K562 (cell line): ENCODE measurements around the gene NCKAP1. TPM values are rescaled to one million over a fixed set of nuclear protein-coding genes. Genes with fewer than 3 reads are reported as not detected.

Source experiments
- ATAC-seq: fragments of 200-7000 bp; cut with Tn5 transposase; 3 replicates; pipeline ENCODE4 v1.9.1; 2020; ENCODE audit warnings: moderate library complexity
- BruUV-seq: library from RNA; stranded (reverse); fragments of 400-500 nt; replicated peaks from 2 replicates; lab custom pipeline; 2021; lab: Mats Ljungman, UMichigan
- CTCF ChIA-PET: fragments of 300-600 bp; formaldehyde crosslinking; extraction: SDS; loops from one replicate; lab custom pipeline; 2021; ENCODE audit warnings: low intra/inter-chr PET ratio; lab: Yijun Ruan, JAX
- POLR2A ChIA-PET: fragments of 300-600, 350-650 bp; sonication (Branson Sonifier 250); formaldehyde crosslinking; extraction: SDS; loops from one replicate; lab custom pipeline; 2021; ENCODE audit warnings: antibody characterized with exemption, inconsistent platforms; lab: Yijun Ruan, JAX
- DNase-seq, 4 experiments: peaks; one replicate each; pipeline versions ENCODE4 v3.0.0 to v3.0.0-alpha.2; 2011 to 2018; ENCODE audit warnings: low spot score in 3 of 4, mixed read lengths in 3 of 4; ENCODE audit errors: extremely low read depth in 1 of 4
- FAIRE-seq: peaks from 2 replicates; lab custom pipeline; 2011; peaks lifted over from hg19 to GRCh38; lab: Jason Lieb, UNC
- H2AFZ ChIP-seq: 2 replicates; pipeline ENCODE4 v1.6.0; 2011; ENCODE audit warnings: low read depth, low read length, control low read depth, inconsistent platforms
- H3K27ac ChIP-seq: fragments of 200-600 bp; 3 replicates; pipeline ENCODE4 v1.8.0; 2011; ENCODE audit warnings: low read depth, mild to moderate bottlenecking, control low read depth, inconsistent platforms, low read length, moderate library complexity, mixed read lengths; ENCODE audit errors: extremely low read depth
- H3K27me3 ChIP-seq, 2 experiments: fragments of 300-600 bp in 1 of 2; 2 replicates in 1 of 2; 3 replicates in 1 of 2; pipeline versions ENCODE4 v1.6.0 to v1.8.0; 2011; ENCODE audit warnings: inconsistent platforms in 2 of 2, low read length in 2 of 2, mild to moderate bottlenecking in 1 of 2, mixed read lengths in 1 of 2, moderate library complexity in 1 of 2; ENCODE audit not compliant: control insufficient read depth in 2 of 2, insufficient read depth in 2 of 2
- H3K36me3 ChIP-seq: fragments of 300-600 bp; 3 replicates; pipeline ENCODE4 v1.8.0; 2011; ENCODE audit warnings: mild to moderate bottlenecking, low read length, inconsistent platforms; ENCODE audit not compliant: control insufficient read depth, insufficient read depth
- H3K4me1 ChIP-seq, 2 experiments: fragments of 200-600 bp in 1 of 2; replicated peaks in 1 of 2; 2 replicates in 1 of 2; 3 replicates in 1 of 2; pipeline versions ENCODE4 v1.5.1 to v1.8.0; 2011; ENCODE audit warnings: inconsistent platforms in 2 of 2, low read length in 2 of 2, mild to moderate bottlenecking in 1 of 2, mixed read lengths in 1 of 2, moderate library complexity in 1 of 2; ENCODE audit not compliant: control insufficient read depth in 2 of 2, insufficient read depth in 2 of 2
- H3K4me2 ChIP-seq: 2 replicates; pipeline ENCODE4 v1.6.1; 2011; ENCODE audit warnings: low read length, control low read depth, inconsistent platforms, mixed read lengths; ENCODE audit not compliant: insufficient read depth
- H3K4me3 ChIP-seq: fragments of 200-600 bp; sonication (generic), shearing (Covaris generic); 2 replicates; pipeline ENCODE4 v1.5.1; 2016; ENCODE audit warnings: control low read depth, inconsistent platforms
- H3K79me2 ChIP-seq: fragments of 200-600 bp; 3 replicates; pipeline ENCODE4 v1.8.0; 2011; ENCODE audit warnings: low read length, inconsistent platforms; ENCODE audit not compliant: control insufficient read depth, insufficient read depth
- H3K9ac ChIP-seq, 2 experiments: 2 replicates each; pipeline versions ENCODE4 v1.6.0 to v1.6.1; 2011; ENCODE audit warnings: low read depth in 2 of 2, low read length in 2 of 2, control low read depth in 1 of 2, inconsistent platforms in 1 of 2, mild to moderate bottlenecking in 1 of 2, mixed read lengths in 1 of 2; ENCODE audit not compliant: insufficient read depth in 1 of 2
- H3K9me1 ChIP-seq: one replicate; pipeline ENCODE4 v1.6.0; 2011; ENCODE audit warnings: inconsistent platforms, mild to moderate bottlenecking, low read length, moderate library complexity; ENCODE audit not compliant: control insufficient read depth, insufficient read depth
- H3K9me3 ChIP-seq: replicated peaks from 2 replicates; pipeline ENCODE4 v1.5.1; 2011; ENCODE audit warnings: low read depth, low read length, inconsistent platforms; ENCODE audit not compliant: control insufficient read depth, insufficient read depth
- H4K20me1 ChIP-seq: replicated peaks from 2 replicates; pipeline ENCODE4 v1.6.1; 2011; ENCODE audit warnings: low read length, inconsistent platforms, mixed read lengths; ENCODE audit not compliant: control insufficient read depth, insufficient read depth
- ARHGAP35 ChIP-seq: fragments of 450-650 bp; IDR thresholded peaks from 2 replicates; pipeline ENCODE4 v1.6.1; 2018; ENCODE audit not compliant: partially characterized antibody
- ATF4 ChIP-seq: fragments of 450-650 bp; formaldehyde crosslinking; IDR thresholded peaks from 2 replicates; pipeline ENCODE4 v1.4.0; 2022; ENCODE audit warnings: mild to moderate bottlenecking, moderate library complexity
- FOS ChIP-seq: IDR thresholded peaks from 3 replicates; pipeline ENCODE4 v1.6.1; 2011; ENCODE audit not compliant: insufficient read length; ENCODE audit errors: extremely low read depth
- GATAD2B ChIP-seq: fragments of 450-650 bp; IDR thresholded peaks from 2 replicates; pipeline ENCODE4 v1.6.1; 2017; ENCODE audit warnings: mild to moderate bottlenecking, borderline replicate concordance
- GTF2E2 ChIP-seq: fragments of 200-800 bp; sonication (Bioruptor generic); IDR thresholded peaks from 2 replicates; pipeline ENCODE4 v1.6.1; 2016; ENCODE audit warnings: missing genetic modification characterization, missing compliant biosample characterization
- HDAC8 ChIP-seq: fragments of 450-650 bp; IDR thresholded peaks from 2 replicates; pipeline ENCODE4 v1.6.1; 2016; ENCODE audit warnings: mild to moderate bottlenecking, missing genetic modification characterization, moderate library complexity, missing compliant biosample characterization
- HEY1 ChIP-seq: fragments of 250-450 bp; sonication (Bioruptor Pico); IDR thresholded peaks from 2 replicates; pipeline ENCODE4 v1.5.0; 2020; ENCODE audit warnings: mild to moderate bottlenecking, moderate library complexity, borderline replicate concordance
- KLF6 ChIP-seq: fragments of 250-450 bp; sonication (Bioruptor Pico); IDR thresholded peaks from 2 replicates; pipeline ENCODE4 v1.4.0; 2020; ENCODE audit warnings: mild to moderate bottlenecking, moderate library complexity, borderline replicate concordance
- MITF ChIP-seq: IDR thresholded peaks from 2 replicates; pipeline ENCODE4 v1.6.1; 2014; ENCODE audit warnings: antibody characterized with exemption
- NUFIP1 ChIP-seq: fragments of 450-650 bp; IDR thresholded peaks from 2 replicates; pipeline ENCODE4 v1.6.1; 2018; ENCODE audit not compliant: partially characterized antibody
- RNF219 ChIP-seq: fragments of 250-450 bp; sonication (Bioruptor Pico); IDR thresholded peaks from 2 replicates; pipeline ENCODE4 v1.5.0; 2022; ENCODE audit warnings: mild to moderate bottlenecking
- SNRNP70 ChIP-seq: fragments of 200-400 bp; formaldehyde crosslinking; optimal IDR thresholded peaks from 2 replicates; pipeline ENCODE3; 2017; ENCODE audit warnings: low read depth, low read length
- UBTF ChIP-seq, 2 experiments: IDR thresholded peaks; 2 replicates each; pipeline ENCODE4 v1.6.1; 2012; ENCODE audit warnings: improper control_type of control experiment in 2 of 2, low read depth in 2 of 2, low read length in 2 of 2, borderline replicate concordance in 1 of 2
- YBX1 ChIP-seq: fragments of 450-650 bp; IDR thresholded peaks from 2 replicates; pipeline ENCODE4 v1.7.1; 2016; ENCODE audit warnings: mild to moderate bottlenecking
- ZNF512 ChIP-seq: IDR thresholded peaks from 2 replicates; pipeline ENCODE4 v1.6.1; 2016; ENCODE audit warnings: missing genetic modification characterization, missing compliant biosample characterization
- WGBS: fragments of 100-300 bp; shearing (Covaris generic); methylation state at CpG from one replicate; pipeline ENCODE4 v1.1.6; 2016; ENCODE audit warnings: low coverage, mixed read lengths; ENCODE audit not compliant: insufficient coverage; ENCODE audit errors: missing lambda C conversion rate; 5-methylcytosine and 5-hydroxymethylcytosine counted together
- in situ Hi-C: fragments of 300-500 bp; cut with MboI; formaldehyde crosslinking; loops from 4 replicates; pipeline ENCODE4 v1.15.0; 2018; ENCODE audit warnings: inconsistent platforms, mixed read lengths
- intact Hi-C: fragments of 100-400 bp; cut with micrococcal nuclease; formaldehyde crosslinking; loops from 2 replicates; pipeline ENCODE4 v1.14.2; 2022
- polyA plus RNA-seq, 8 experiments: library from polyadenylated mRNA; depleted of rRNA in 4 of 8; stranded (reverse) in 5 of 8; unstranded in 3 of 8; fragments of >200 nt; fragmentation: Nextera tagmentation in 2 of 8; fragmentation: Illumina TruSeq in 1 of 8; extraction: Ambion mirVana in 2 of 8; extraction: Trizol in 1 of 8; gene quantifications; 2 replicates each; pipeline versions ENCODE4 v1.2.1 to v1.2.3, GENCODE V29; 2011 to 2014; ENCODE audit warnings: inconsistent platforms in 1 of 8, missing spikeins in 1 of 8
- total RNA-seq, 7 experiments: library from RNA; depleted of rRNA in 6 of 7; stranded (reverse); fragments of >200 nt in 6 of 7; fragmentation: Illumina TruSeq in 2 of 7; extraction: Trizol in 2 of 7; gene quantifications; 2 replicates each; pipeline versions ENCODE4 v1.2.1 to v1.2.3, GENCODE V29; 2011 to 2021; ENCODE audit warnings: low replicate concordance in 1 of 7

NCKAP1 gene
- total and polyA plus RNA-seq, 9 of the 15 experiments (the other 6 are each of a cell fraction or from before 2014, with no cell fraction given) = 34.0 to 153 (median 88.7) TPM

GRCh38 chr2:183040604-183041003 is 2.3 kb upstream of the NCKAP1 start:
- 73% methylated on average over 1 of the region's 2 CpGs for WGBS
- Histone ChIP-seq H4K20me1 (no peaks in the 10 kb centered on the region), H3K4me1 (peaks cover 4 to 8% of the 10 kb centered on the region in 2 experiments; a peak in 3 of 5 replicates), H2AFZ (no peak overlapping the region), H3K4me2 (no peak overlapping the region), H3K79me2 (peaks cover 25% of the 10 kb centered on the region), H3K9me1 (no peaks in the 10 kb centered on the region), H3K27ac (no peak overlapping the region), H3K36me3 (no peaks in the 10 kb centered on the region), H3K4me3 (no peak overlapping the region), H3K27me3 (no peaks in the 10 kb centered on the region), H3K9ac (no peak overlapping the region), H3K9me3 (no peaks in the 10 kb centered on the region)
- in situ Hi-C loops (no loop called here), intact Hi-C loops (no loop called here)
- no peak for FAIRE-seq
- no TSS peak for BruUV-seq
- DNase-seq = no peak
- ATAC-seq = no peak
- CTCF ChIA-PET = no interaction called here
- POLR2A ChIA-PET = interaction anchor here (1.3 kb wide), 2 partner anchors 10 to 17 kb away, joined by 3 read pairs; no protein-coding TSS in a partner anchor
- no peak for TF ChIP-seq HEY1 (CRISPR knock-in tag)
- no peak for TF ChIP-seq FOS
- TF ChIP-seq GATAD2B = no peak
- peak; percentile 18 for TF ChIP-seq ARHGAP35
- TF ChIP-seq MITF = no peak
- no peak for TF ChIP-seq ATF4 (CRISPR knock-in tag)
- TF ChIP-seq SNRNP70 = no peak
- no peak for TF ChIP-seq HDAC8 (tag)
- no peak for TF ChIP-seq NUFIP1
- no peak for TF ChIP-seq UBTF (IDR thresholded peaks at IDR 0.05; ENCODE audit: borderline replicate concordance in 1 of 2, low read depth in 2 of 2, low read length in 2 of 2)
- TF ChIP-seq ZNF512 (tag) = peak; percentile 83
- no peak for TF ChIP-seq GTF2E2 (tag)
- no peak for TF ChIP-seq YBX1
- no peak for TF ChIP-seq KLF6
- TF ChIP-seq RNF219 (CRISPR knock-in tag) = no peak
